ENCODE measurements around the gene SMPD3.

The SMPD3 gene

GRCh38 chr16:68374246-68374805 lies 74.0 kb downstream of the SMPD3 start:
- DNase-seq (ENCODE audit: low spot score) = no peak
- no peak for TF ChIP-seq CTCF (IDR thresholded peaks at IDR 0.05; ENCODE audit: extremely low read depth, missing control alignments)

GRCh38 chr16:68373528-68374245 lies 74.6 kb downstream of the SMPD3 start:
- DNase-seq (ENCODE audit: low spot score) = no peak
- no peak for TF ChIP-seq CTCF (IDR thresholded peaks at IDR 0.05; ENCODE audit: extremely low read depth, missing control alignments)

- DNase-seq (ENCODE audit: low spot score) = no peak
- TF ChIP-seq CTCF (IDR thresholded peaks at IDR 0.05; ENCODE audit: extremely low read depth, missing control alignments) = no peak
Observed at GRCh38 chr16:68372806-68373205, 75.5 kb downstream of the SMPD3 start.

- TF ChIP-seq CTCF (IDR thresholded peaks at IDR 0.05; ENCODE audit: extremely low read depth, missing control alignments) = no peak
- DNase-seq (ENCODE audit: low spot score) = no peak
Observed at GRCh38 chr16:68372381-68372720, 76.0 kb downstream of the SMPD3 start.

GRCh38 chr16:68371706-68372380 lies 76.5 kb downstream of the SMPD3 start:
- DNase-seq (ENCODE audit: low spot score) = no peak
- TF ChIP-seq CTCF (IDR thresholded peaks at IDR 0.05; ENCODE audit: extremely low read depth, missing control alignments) = no peak

GRCh38 chr16:68371276-68371651 lies 77.0 kb downstream of the SMPD3 start:
- no peak for TF ChIP-seq CTCF (IDR thresholded peaks at IDR 0.05; ENCODE audit: extremely low read depth, missing control alignments)
- no peak for DNase-seq (ENCODE audit: low spot score)

GRCh38 chr16:68370581-68371275 lies 77.6 kb downstream of the SMPD3 start:
- TF ChIP-seq CTCF (IDR thresholded peaks at IDR 0.05; ENCODE audit: extremely low read depth, missing control alignments) = no peak
- no peak for DNase-seq (ENCODE audit: low spot score)
